ENCODE measurements around the gene THSD4. TPM values are rescaled to one million over a fixed set of nuclear protein-coding genes. Genes with fewer than 3 reads are reported as not detected.

Gene THSD4
- total and polyA plus RNA-seq, 5 donors from 2014 or later, result not detected

- H3K9me3 Mint-ChIP-seq, result peaks cover 0 to 3% (median 1%) of the 10 kb centered on the region in 7 donors
- no peaks in the 10 kb centered on the region for H3K27me3 Mint-ChIP-seq
- Histone ChIP-seq H3K27me3 (ENCODE audit: control insufficient read depth, insufficient read depth, low read length) (no peaks in the 10 kb centered on the region), H3K4me3 (ENCODE audit: low read depth, low read length) (peak overlapping the region; percentile 71), H3K4me1 (ENCODE audit: control insufficient read depth, insufficient read depth, low read length, poor library complexity, severe bottlenecking) (peaks cover 12% of the 10 kb centered on the region), H3K9me3 (ENCODE audit: control insufficient read depth in 2 of 2, low read length in 2 of 2) (no peaks in the 10 kb centered on the region), H3K27ac (ENCODE audit: insufficient read depth, low read length, poor library complexity, severe bottlenecking) (no peak overlapping the region), H3K36me3 (ENCODE audit: control insufficient read depth, insufficient read depth, low read length) (no peaks in the 10 kb centered on the region)
- no peak overlapping the region for H3K27ac Mint-ChIP-seq
- peak overlapping the region in 3 of 4 donors; percentile 4 to 73 (median 21) for H3K4me3 Mint-ChIP-seq
- H3K36me3 Mint-ChIP-seq, result no peaks in the 10 kb centered on the region
- peaks cover 4 to 38% (median 19%) of the 10 kb centered on the region in 4 donors for H3K4me1 Mint-ChIP-seq
- no peak for ATAC-seq (ENCODE audit: low read depth in 2 of 2)
- DNase-seq, result no peak
Observed at GRCh38 chr15:71677766-71678165, 562.5 kb downstream of the THSD4 start.

DNA sequence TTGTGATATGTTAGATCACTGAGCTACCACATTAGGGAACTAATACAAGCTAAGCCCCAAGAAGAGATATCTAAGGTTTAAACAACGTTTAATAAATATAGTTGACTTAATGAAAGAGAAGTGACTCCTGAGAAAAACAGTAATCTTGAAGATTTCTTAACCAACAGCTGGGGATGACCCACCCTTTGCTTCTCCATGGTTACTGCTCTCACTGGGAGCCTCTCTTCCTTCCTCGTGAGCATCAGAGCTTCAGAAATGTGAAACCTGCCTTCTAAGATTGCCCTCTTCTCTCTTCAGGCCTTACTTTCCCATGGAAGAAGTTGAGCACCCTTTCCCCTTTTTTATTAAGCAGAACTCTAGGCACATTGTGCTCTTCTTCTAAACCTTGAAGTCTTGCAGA is 562.9 kb downstream of the THSD4 start:
- peaks cover 4 to 38% (median 19%) of the 10 kb centered on the region in 4 donors for H3K4me1 Mint-ChIP-seq
- ATAC-seq (ENCODE audit: low read depth in 2 of 2) (no peak), DNase-seq (no peak)
- H3K36me3 ChIP-seq (ENCODE audit: control insufficient read depth, insufficient read depth, low read length), result no peaks in the 10 kb centered on the region
- H3K9me3 Mint-ChIP-seq, result peaks cover 0 to 3% (median 1%) of the 10 kb centered on the region in 7 donors
- H3K27me3 Mint-ChIP-seq, result no peaks in the 10 kb centered on the region
- peak overlapping the region in 1 of 4 donors; percentile 4 for H3K4me3 Mint-ChIP-seq
- no peak overlapping the region for H3K27ac ChIP-seq (ENCODE audit: insufficient read depth, low read length, poor library complexity, severe bottlenecking)
- no peak overlapping the region for H3K4me3 ChIP-seq (ENCODE audit: low read depth, low read length)
- peaks cover 12% of the 10 kb centered on the region for H3K4me1 ChIP-seq (ENCODE audit: control insufficient read depth, insufficient read depth, low read length, poor library complexity, severe bottlenecking)
- no peaks in the 10 kb centered on the region for H3K9me3 ChIP-seq (ENCODE audit: control insufficient read depth in 2 of 2, low read length in 2 of 2)
- no peak overlapping the region for H3K27ac Mint-ChIP-seq
- H3K36me3 Mint-ChIP-seq, result no peaks in the 10 kb centered on the region
- H3K27me3 ChIP-seq (ENCODE audit: control insufficient read depth, insufficient read depth, low read length), result no peaks in the 10 kb centered on the region

GRCh38 chr15:71678605-71679004 is 563.3 kb downstream of the THSD4 start:
- Mint-ChIP-seq H3K27ac (no peak overlapping the region), H3K4me1 (peaks cover 4 to 38% (median 19%) of the 10 kb centered on the region in 4 donors), H3K36me3 (no peaks in the 10 kb centered on the region), H3K4me3 (no peak overlapping the region), H3K27me3 (no peaks in the 10 kb centered on the region), H3K9me3 (peaks cover 0 to 3% (median 0%) of the 10 kb centered on the region in 7 donors)
- H3K9me3 ChIP-seq (ENCODE audit: control insufficient read depth in 2 of 2, low read length in 2 of 2), result no peaks in the 10 kb centered on the region
- H3K36me3 ChIP-seq (ENCODE audit: control insufficient read depth, insufficient read depth, low read length), result no peaks in the 10 kb centered on the region
- DNase-seq, result no peak
- peaks cover 12% of the 10 kb centered on the region for H3K4me1 ChIP-seq (ENCODE audit: control insufficient read depth, insufficient read depth, low read length, poor library complexity, severe bottlenecking)
- H3K27ac ChIP-seq (ENCODE audit: insufficient read depth, low read length, poor library complexity, severe bottlenecking), result no peak overlapping the region
- no peak for ATAC-seq (ENCODE audit: low read depth in 2 of 2)
- no peaks in the 10 kb centered on the region for H3K27me3 ChIP-seq (ENCODE audit: control insufficient read depth, insufficient read depth, low read length)
- no peak overlapping the region for H3K4me3 ChIP-seq (ENCODE audit: low read depth, low read length)

DNA sequence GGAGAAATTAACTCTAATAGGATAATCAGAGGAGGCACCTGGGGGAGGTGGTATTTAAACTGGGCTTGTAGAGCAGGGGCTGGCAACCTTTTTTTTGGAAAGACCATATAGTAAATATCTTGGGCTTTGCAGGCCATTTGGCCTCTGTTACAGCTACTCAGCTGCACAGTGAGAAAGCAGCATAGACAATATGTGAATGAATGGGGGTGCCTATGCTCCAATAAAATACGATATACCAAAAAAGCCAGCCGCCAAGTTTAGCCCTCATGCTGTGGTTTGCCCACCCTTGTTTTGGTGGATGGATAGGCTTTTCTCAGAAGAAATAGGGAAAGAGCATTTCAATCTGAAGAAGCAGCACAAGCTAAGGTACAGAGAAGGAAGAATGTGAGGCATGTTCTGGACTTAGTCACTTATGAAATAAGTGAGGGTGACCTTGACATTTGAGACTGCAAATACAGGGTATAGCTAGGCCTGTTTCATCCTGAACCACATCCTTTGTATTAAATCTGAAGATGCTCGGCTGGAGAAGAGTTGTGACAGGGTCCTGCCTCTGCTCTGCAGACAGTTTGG is 564.0 kb downstream of the THSD4 start:
- ATAC-seq (ENCODE audit: low read depth in 2 of 2) (no peak), DNase-seq (no peak)
- H3K9me3 ChIP-seq (ENCODE audit: control insufficient read depth in 2 of 2, low read length in 2 of 2), result no peaks in the 10 kb centered on the region
- H3K4me3 ChIP-seq (ENCODE audit: low read depth, low read length), result no peak overlapping the region
- peaks cover 12% of the 10 kb centered on the region for H3K4me1 ChIP-seq (ENCODE audit: control insufficient read depth, insufficient read depth, low read length, poor library complexity, severe bottlenecking)
- H3K27me3 Mint-ChIP-seq, result no peaks in the 10 kb centered on the region
- peaks cover 0 to 2% (median 0%) of the 10 kb centered on the region in 7 donors for H3K9me3 Mint-ChIP-seq
- no peaks in the 10 kb centered on the region for H3K36me3 Mint-ChIP-seq
- no peaks in the 10 kb centered on the region for H3K36me3 ChIP-seq (ENCODE audit: control insufficient read depth, insufficient read depth, low read length)
- H3K4me1 Mint-ChIP-seq, result peaks cover 4 to 38% (median 19%) of the 10 kb centered on the region in 4 donors
- H3K4me3 Mint-ChIP-seq, result peak overlapping the region in 1 of 4 donors; percentile 27
- no peaks in the 10 kb centered on the region for H3K27me3 ChIP-seq (ENCODE audit: control insufficient read depth, insufficient read depth, low read length)
- no peak overlapping the region for H3K27ac ChIP-seq (ENCODE audit: insufficient read depth, low read length, poor library complexity, severe bottlenecking)
- H3K27ac Mint-ChIP-seq, result peak overlapping the region in 1 of 3 donors; percentile 17

GRCh38 chr15:71679793-71680353 is 564.6 kb downstream of the THSD4 start:
- peak overlapping the region in 1 of 3 donors; percentile 7 for H3K27ac Mint-ChIP-seq
- Histone ChIP-seq H3K4me3 (ENCODE audit: low read depth, low read length) (no peak overlapping the region), H3K27ac (ENCODE audit: insufficient read depth, low read length, poor library complexity, severe bottlenecking) (no peak overlapping the region), H3K27me3 (ENCODE audit: control insufficient read depth, insufficient read depth, low read length) (no peaks in the 10 kb centered on the region), H3K36me3 (ENCODE audit: control insufficient read depth, insufficient read depth, low read length) (no peaks in the 10 kb centered on the region), H3K4me1 (ENCODE audit: control insufficient read depth, insufficient read depth, low read length, poor library complexity, severe bottlenecking) (peaks cover 12% of the 10 kb centered on the region), H3K9me3 (ENCODE audit: control insufficient read depth in 2 of 2, low read length in 2 of 2) (no peaks in the 10 kb centered on the region)
- no peaks in the 10 kb centered on the region for H3K27me3 Mint-ChIP-seq
- peak overlapping the region in 1 of 4 donors; percentile 27 for H3K4me3 Mint-ChIP-seq
- peaks cover 4 to 38% (median 19%) of the 10 kb centered on the region in 4 donors for H3K4me1 Mint-ChIP-seq
- H3K9me3 Mint-ChIP-seq, result peaks cover 0 to 2% (median 0%) of the 10 kb centered on the region in 7 donors
- ATAC-seq (ENCODE audit: low read depth in 2 of 2) (peak in 1 of 2 donors; percentile 31), DNase-seq (peak in 1 of 3 donors; percentile 7)
- H3K36me3 Mint-ChIP-seq, result no peaks in the 10 kb centered on the region

DNA sequence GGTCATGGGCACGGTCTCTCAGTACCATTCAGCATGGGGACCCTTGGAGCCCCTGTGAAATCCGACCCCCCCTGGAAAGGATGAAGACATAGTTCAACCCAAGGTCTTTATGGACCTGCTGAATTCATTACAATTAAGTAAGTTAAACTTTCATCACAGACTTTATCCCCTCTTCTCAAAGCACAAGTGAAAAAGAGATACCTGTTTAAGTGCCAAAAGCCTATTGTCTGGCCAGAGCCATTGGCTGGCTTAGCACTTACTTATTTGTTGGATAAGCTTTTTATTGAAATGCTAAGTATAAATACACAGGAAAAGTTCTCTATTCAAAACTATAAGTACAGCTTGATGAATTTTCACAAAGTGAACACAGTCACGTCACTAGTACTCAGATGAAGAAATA is 566.7 kb downstream of the THSD4 start:
- H3K4me3 Mint-ChIP-seq, result no peak overlapping the region
- Histone ChIP-seq H3K4me1 (ENCODE audit: control insufficient read depth, insufficient read depth, low read length, poor library complexity, severe bottlenecking) (peaks cover 12% of the 10 kb centered on the region), H3K27me3 (ENCODE audit: control insufficient read depth, insufficient read depth, low read length) (no peaks in the 10 kb centered on the region), H3K9me3 (ENCODE audit: control insufficient read depth in 2 of 2, low read length in 2 of 2) (no peaks in the 10 kb centered on the region), H3K4me3 (ENCODE audit: low read depth, low read length) (no peak overlapping the region), H3K27ac (ENCODE audit: insufficient read depth, low read length, poor library complexity, severe bottlenecking) (no peak overlapping the region), H3K36me3 (ENCODE audit: control insufficient read depth, insufficient read depth, low read length) (no peaks in the 10 kb centered on the region)
- ATAC-seq (ENCODE audit: low read depth in 2 of 2), result no peak
- peaks cover 4 to 31% (median 16%) of the 10 kb centered on the region in 4 donors for H3K4me1 Mint-ChIP-seq
- DNase-seq, result no peak
- no peaks in the 10 kb centered on the region for H3K9me3 Mint-ChIP-seq
- H3K36me3 Mint-ChIP-seq, result no peaks in the 10 kb centered on the region
- H3K27me3 Mint-ChIP-seq, result no peaks in the 10 kb centered on the region
- no peak overlapping the region for H3K27ac Mint-ChIP-seq

- Mint-ChIP-seq H3K36me3 (no peaks in the 10 kb centered on the region), H3K27me3 (no peaks in the 10 kb centered on the region), H3K4me3 (no peak overlapping the region), H3K9me3 (no peaks in the 10 kb centered on the region), H3K27ac (no peak overlapping the region), H3K4me1 (peaks cover 0 to 14% (median 6%) of the 10 kb centered on the region in 4 donors)
- Histone ChIP-seq H3K27me3 (ENCODE audit: control insufficient read depth, insufficient read depth, low read length) (no peaks in the 10 kb centered on the region), H3K27ac (ENCODE audit: insufficient read depth, low read length, poor library complexity, severe bottlenecking) (no peak overlapping the region), H3K4me1 (ENCODE audit: control insufficient read depth, insufficient read depth, low read length, poor library complexity, severe bottlenecking) (peaks cover 7% of the 10 kb centered on the region), H3K4me3 (ENCODE audit: low read depth, low read length) (no peak overlapping the region), H3K9me3 (ENCODE audit: control insufficient read depth in 2 of 2, low read length in 2 of 2) (no peaks in the 10 kb centered on the region), H3K36me3 (ENCODE audit: control insufficient read depth, insufficient read depth, low read length) (no peaks in the 10 kb centered on the region)
- DNase-seq, result no peak
- no peak for ATAC-seq (ENCODE audit: low read depth in 2 of 2)
Observed at GRCh38 chr15:71683411-71684274, 568.4 kb downstream of the THSD4 start.
